HEK293 (cell line): ENCODE results near the gene TEDC2.

ENCODE experiments used
- CTCF ChIA-PET: fragments of 350-600 bp; formaldehyde crosslinking; extraction: SDS; loops from one replicate; lab custom pipeline; 2021; ENCODE audit warnings: antibody characterized with exemption; lab: Yijun Ruan, JAX
- POLR2A ChIA-PET: fragments of 300-600 bp; formaldehyde crosslinking; extraction: SDS; loops from one replicate; lab custom pipeline; 2020; ENCODE audit warnings: antibody characterized with exemption, inconsistent platforms; lab: Yijun Ruan, JAX
- H3K27ac ChIP-seq: fragments of 200-500 bp; sonication (Bioruptor generic); 2 replicates; pipeline ENCODE4 v1.5.1; 2014; ENCODE audit warnings: low read depth, low read length, control low read depth, inconsistent platforms; ENCODE audit errors: extremely low read depth
- H3K36me3 ChIP-seq, 2 experiments: fragments of 200-500 bp in 1 of 2; sonication (Bioruptor generic) in 1 of 2; 1 replicate in 1 of 2; 2 replicates in 1 of 2; pipeline ENCODE4 v1.5.1; 2014 to 2017; ENCODE audit warnings: inconsistent platforms in 2 of 2, low read length in 2 of 2; ENCODE audit not compliant: control insufficient read depth in 2 of 2, insufficient read depth in 1 of 2
- H3K4me1 ChIP-seq: fragments of 200-500 bp; sonication (Bioruptor generic); 2 replicates; pipeline ENCODE4 v1.5.1; 2014; ENCODE audit warnings: mild to moderate bottlenecking, low read length, inconsistent platforms; ENCODE audit not compliant: control insufficient read depth, insufficient read depth
- H3K4me3 ChIP-seq: 2 replicates; pipeline ENCODE4 v1.5.1; 2011; ENCODE audit warnings: low read depth, mild to moderate bottlenecking, control low read depth, low read length, moderate library complexity
- H3K9me3 ChIP-seq: fragments of 200-500 bp; sonication (Bioruptor generic); 2 replicates; pipeline ENCODE4 v1.5.1; 2014; ENCODE audit warnings: low read depth, low read length, inconsistent platforms; ENCODE audit not compliant: control insufficient read depth, insufficient read depth
- EGR2 ChIP-seq: fragments of 450-650 bp; formaldehyde crosslinking; IDR thresholded peaks from 2 replicates; pipeline ENCODE4 v1.5.1; 2016; ENCODE audit warnings: low read depth, missing biosample characterization, missing genetic modification characterization
- HOXC10 ChIP-seq: sonication (generic); formaldehyde crosslinking; IDR thresholded peaks from 2 replicates; pipeline ENCODE4 v1.8.1; 2023; ENCODE audit warnings: mild to moderate bottlenecking, missing genetic modification reagents
- KLF8 ChIP-seq: fragments of 450-650 bp; formaldehyde crosslinking; IDR thresholded peaks from 2 replicates; pipeline ENCODE4 v1.5.1; 2016; ENCODE audit warnings: missing biosample characterization, missing genetic modification characterization
- SCRT1 ChIP-seq: fragments of 450-650 bp; formaldehyde crosslinking; IDR thresholded peaks from 2 replicates; pipeline ENCODE4 v1.5.1; 2016; ENCODE audit warnings: missing biosample characterization, missing genetic modification characterization, borderline replicate concordance
- ZBTB1 ChIP-seq: fragments of 450-650 bp; formaldehyde crosslinking; IDR thresholded peaks from 2 replicates; pipeline ENCODE4 v1.5.1; 2016; ENCODE audit warnings: missing biosample characterization, missing genetic modification characterization
- ZNF10 ChIP-seq: fragments of 450-650 bp; formaldehyde crosslinking; IDR thresholded peaks from 2 replicates; pipeline ENCODE4 v1.5.1; 2017; ENCODE audit warnings: missing biosample characterization, missing genetic modification characterization
- ZNF121 ChIP-seq: fragments of 450-650 bp; formaldehyde crosslinking; IDR thresholded peaks from 2 replicates; pipeline ENCODE4 v1.5.1; 2016; ENCODE audit warnings: missing biosample characterization, missing genetic modification characterization
- ZNF19 ChIP-seq: fragments of 450-650 bp; formaldehyde crosslinking; IDR thresholded peaks from 2 replicates; pipeline ENCODE4; 2016; ENCODE audit warnings: missing biosample characterization, missing genetic modification characterization, low read depth
- ZNF23 ChIP-seq: fragments of 450-650 bp; formaldehyde crosslinking; IDR thresholded peaks from 2 replicates; pipeline ENCODE4 v1.5.1; 2016; ENCODE audit warnings: missing biosample characterization, missing genetic modification characterization, borderline replicate concordance
- ZNF274 ChIP-seq, 2 experiments: fragments of 200-500 bp in 1 of 2; fragments of 450-650 bp in 1 of 2; sonication (Bioruptor generic) in 1 of 2; formaldehyde crosslinking in 1 of 2; IDR thresholded peaks; 2 replicates each; pipeline versions ENCODE4 v1.5.1 to v1.6.1; 2014 to 2016; ENCODE audit warnings: borderline replicate concordance in 1 of 2, inconsistent platforms in 1 of 2, low read length in 1 of 2, missing biosample characterization in 1 of 2, missing genetic modification characterization in 1 of 2
- ZNF335 ChIP-seq: fragments of 450-650 bp; formaldehyde crosslinking; conservative IDR thresholded peaks from 2 replicates; pipeline ENCODE4 v1.5.1; 2016; ENCODE audit warnings: missing biosample characterization, missing genetic modification characterization
- ZNF48 ChIP-seq: fragments of 450-650 bp; formaldehyde crosslinking; IDR thresholded peaks from 2 replicates; pipeline ENCODE4 v1.5.1; 2016; ENCODE audit warnings: missing biosample characterization, missing genetic modification characterization
- ZNF544 ChIP-seq: fragments of 450-650 bp; formaldehyde crosslinking; IDR thresholded peaks from 2 replicates; pipeline ENCODE4 v1.5.0; 2017; ENCODE audit warnings: missing biosample characterization, missing genetic modification characterization
- ZNF600 ChIP-seq: fragments of 450-650 bp; formaldehyde crosslinking; IDR thresholded peaks from 2 replicates; pipeline ENCODE4 v1.5.1; 2016; ENCODE audit warnings: missing biosample characterization, missing genetic modification characterization
- ZNF621 ChIP-seq: fragments of 450-650 bp; formaldehyde crosslinking; IDR thresholded peaks from 2 replicates; pipeline ENCODE4 v1.5.1; 2017; ENCODE audit warnings: missing biosample characterization, missing genetic modification characterization
- ZNF624 ChIP-seq: fragments of 450-650 bp; formaldehyde crosslinking; IDR thresholded peaks from 2 replicates; pipeline ENCODE4 v1.5.1; 2017; ENCODE audit warnings: missing biosample characterization, missing genetic modification characterization
- ZNF701 ChIP-seq: fragments of 450-650 bp; formaldehyde crosslinking; IDR thresholded peaks from 2 replicates; pipeline ENCODE4 v1.5.1; 2016; ENCODE audit warnings: missing biosample characterization, missing genetic modification characterization
- ZNF792 ChIP-seq: fragments of 450-650 bp; formaldehyde crosslinking; IDR thresholded peaks from 2 replicates; pipeline ENCODE4 v1.5.1; 2016; ENCODE audit warnings: missing biosample characterization, missing genetic modification characterization
- TF ChIP-seq, protein P1 (sequence below): fragments of 450-650 bp; formaldehyde crosslinking; IDR thresholded peaks from 2 replicates; pipeline ENCODE4 v1.5.1; 2016; ENCODE audit warnings: missing biosample characterization, missing genetic modification characterization
- TF ChIP-seq, protein P2 (sequence below): IDR thresholded peaks from 2 replicates; pipeline ENCODE4 v1.6.1; 2011; ENCODE audit warnings: mild to moderate bottlenecking, low read depth, low read length, borderline replicate concordance
- TF ChIP-seq, protein P3 (sequence below): fragments of 450-650 bp; formaldehyde crosslinking; IDR thresholded peaks from 2 replicates; pipeline ENCODE4 v1.5.1; 2017; ENCODE audit warnings: missing biosample characterization, missing genetic modification characterization
- TF ChIP-seq, protein P4 (sequence below): fragments of 450-650 bp; formaldehyde crosslinking; IDR thresholded peaks from 2 replicates; pipeline ENCODE4 v1.5.1; 2016; ENCODE audit warnings: missing biosample characterization, missing genetic modification characterization
- TF ChIP-seq, protein P5 (sequence below): fragments of 450-650 bp; formaldehyde crosslinking; IDR thresholded peaks from 2 replicates; pipeline ENCODE4 v1.5.1; 2016; ENCODE audit warnings: missing biosample characterization, missing genetic modification characterization
- TF ChIP-seq, protein P6 (sequence below): fragments of 450-650 bp; formaldehyde crosslinking; IDR thresholded peaks from 2 replicates; pipeline ENCODE4 v1.5.1; 2016; ENCODE audit warnings: missing biosample characterization, missing genetic modification characterization

The TEDC2 gene

DNA sequence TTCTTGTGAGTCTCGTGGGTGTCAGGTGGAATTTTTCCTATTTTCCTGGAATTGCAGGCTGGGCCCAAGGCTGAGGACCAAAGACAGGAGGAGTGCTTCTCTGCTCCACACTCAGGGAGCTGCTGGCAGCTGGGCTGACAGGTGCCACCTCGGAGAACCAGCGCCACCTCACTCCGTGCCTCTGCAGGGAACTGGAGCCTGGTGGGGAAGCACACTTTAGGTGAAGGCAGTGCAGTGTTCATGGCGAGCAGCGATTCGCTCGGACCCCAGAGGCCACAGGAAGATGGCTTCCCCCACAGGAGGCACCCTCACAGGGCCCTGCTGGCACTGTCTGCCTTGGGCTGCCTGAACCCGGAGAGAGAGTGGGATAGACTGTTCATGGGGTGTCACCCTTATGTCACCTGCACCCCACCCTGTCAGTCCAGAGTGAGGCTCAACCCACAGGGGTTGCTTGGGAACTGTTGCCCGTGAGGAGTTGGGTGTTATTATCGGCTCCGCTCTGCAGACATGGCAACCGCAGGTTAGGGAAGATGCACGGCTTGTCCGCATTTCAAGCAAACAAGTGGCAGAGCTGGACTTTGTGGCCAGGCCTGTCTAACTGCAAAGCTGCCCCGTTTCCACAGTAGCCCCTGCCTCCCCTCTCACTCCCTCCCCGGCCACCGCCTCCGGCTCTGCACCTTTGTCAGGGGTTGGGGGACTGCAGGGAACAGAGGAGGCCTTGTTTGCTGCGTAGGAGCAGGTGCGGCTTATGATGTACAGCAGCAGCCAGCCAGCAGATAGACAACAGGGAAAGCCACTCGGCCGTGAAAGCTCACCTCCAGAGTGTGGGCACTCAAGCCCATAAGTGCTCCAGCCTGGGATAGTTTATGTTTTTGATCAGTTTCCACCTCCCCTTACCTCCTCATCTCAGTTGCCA, 30.5 kb downstream of the TEDC2 start:
- Histone ChIP-seq H3K4me1 (no peaks in the 10 kb centered on the region; the same call in 1 of the 2 replicates), H3K4me3 (no peak overlapping the region), H3K9me3 (no peaks in the 10 kb centered on the region), H3K27ac (no peak overlapping the region), H3K36me3 (peaks cover 0 to 8% of the 10 kb centered on the region in 2 experiments; a peak in 2 of 3 replicates)
- POLR2A ChIA-PET = no interaction called here
- no peak for TF ChIP-seq ZNF701 (tag by site-specific recombination)
- peak; percentile 50; the same call in 1 of the 2 replicates for TF ChIP-seq ZNF600
- TF ChIP-seq ZBTB1 (tag by site-specific recombination) = no peak
- TF ChIP-seq EGR2 = peak; percentile 12; the same call in 1 of the 2 replicates
- CTCF ChIA-PET = interaction anchor here (1.5 kb wide), 1 partner anchor 11 kb away, joined by 5 read pairs; no protein-coding TSS in a partner anchor

DNA sequence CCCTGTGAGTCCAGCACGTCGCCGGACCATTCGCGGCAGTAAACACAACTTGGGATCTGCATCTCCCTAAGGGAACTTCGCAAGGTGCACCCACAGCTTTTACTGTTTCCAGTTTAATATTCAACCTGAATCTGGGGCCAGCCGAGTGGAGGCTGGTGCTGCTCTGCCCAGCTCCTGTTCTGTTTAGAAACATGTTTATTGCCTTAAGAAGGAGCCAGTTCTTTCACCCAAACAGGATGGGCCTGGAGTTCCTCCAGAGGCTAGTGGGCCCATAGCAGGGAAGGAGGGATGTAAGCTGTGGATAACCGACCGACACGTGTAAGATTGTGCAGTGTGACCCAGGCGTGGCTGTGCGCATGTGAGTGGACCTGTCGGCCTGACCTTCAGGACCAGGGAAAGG, 32.4 kb downstream of the TEDC2 start:
- Histone ChIP-seq H3K36me3 (peaks cover 0 to 21% of the 10 kb centered on the region in 2 experiments; a peak in 2 of 3 replicates), H3K4me3 (no peak overlapping the region), H3K4me1 (no peaks in the 10 kb centered on the region), H3K9me3 (no peaks in the 10 kb centered on the region), H3K27ac (no peak overlapping the region)
- ChIA-PET CTCF (interaction anchor here (1.2 to 1.5 kb wide), 2 partner anchors 9 kb away, joined by 3 to 5 read pairs; no protein-coding TSS in a partner anchor), POLR2A (interaction anchor here (1.1 kb wide), 1 partner anchor 42 kb away, joined by 3 read pairs; no protein-coding TSS in a partner anchor)
- TF ChIP-seq, protein P1, sequence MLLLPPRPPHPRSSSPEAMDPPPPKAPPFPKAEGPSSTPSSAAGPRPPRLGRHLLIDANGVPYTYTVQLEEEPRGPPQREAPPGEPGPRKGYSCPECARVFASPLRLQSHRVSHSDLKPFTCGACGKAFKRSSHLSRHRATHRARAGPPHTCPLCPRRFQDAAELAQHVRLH (tag by site-specific recombination) = no peak
- TF ChIP-seq ZNF23 = no peak
- TF ChIP-seq ZNF544 = no peak
- TF ChIP-seq ZNF792 (tag by site-specific recombination) = no peak
- TF ChIP-seq, protein P2, sequence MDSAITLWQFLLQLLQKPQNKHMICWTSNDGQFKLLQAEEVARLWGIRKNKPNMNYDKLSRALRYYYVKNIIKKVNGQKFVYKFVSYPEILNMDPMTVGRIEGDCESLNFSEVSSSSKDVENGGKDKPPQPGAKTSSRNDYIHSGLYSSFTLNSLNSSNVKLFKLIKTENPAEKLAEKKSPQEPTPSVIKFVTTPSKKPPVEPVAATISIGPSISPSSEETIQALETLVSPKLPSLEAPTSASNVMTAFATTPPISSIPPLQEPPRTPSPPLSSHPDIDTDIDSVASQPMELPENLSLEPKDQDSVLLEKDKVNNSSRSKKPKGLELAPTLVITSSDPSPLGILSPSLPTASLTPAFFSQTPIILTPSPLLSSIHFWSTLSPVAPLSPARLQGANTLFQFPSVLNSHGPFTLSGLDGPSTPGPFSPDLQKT = no peak
- TF ChIP-seq ZNF621 (tag by site-specific recombination) = no peak
- TF ChIP-seq, protein P3, sequence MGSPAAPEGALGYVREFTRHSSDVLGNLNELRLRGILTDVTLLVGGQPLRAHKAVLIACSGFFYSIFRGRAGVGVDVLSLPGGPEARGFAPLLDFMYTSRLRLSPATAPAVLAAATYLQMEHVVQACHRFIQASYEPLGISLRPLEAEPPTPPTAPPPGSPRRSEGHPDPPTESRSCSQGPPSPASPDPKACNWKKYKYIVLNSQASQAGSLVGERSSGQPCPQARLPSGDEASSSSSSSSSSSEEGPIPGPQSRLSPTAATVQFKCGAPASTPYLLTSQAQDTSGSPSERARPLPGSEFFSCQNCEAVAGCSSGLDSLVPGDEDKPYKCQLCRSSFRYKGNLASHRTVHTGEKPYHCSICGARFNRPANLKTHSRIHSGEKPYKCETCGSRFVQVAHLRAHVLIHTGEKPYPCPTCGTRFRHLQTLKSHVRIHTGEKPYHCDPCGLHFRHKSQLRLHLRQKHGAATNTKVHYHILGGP (tag by site-specific recombination) = no peak
- TF ChIP-seq ZNF48 (tag by site-specific recombination) = no peak
- no peak for TF ChIP-seq ZNF624
- TF ChIP-seq ZNF335 (tag by site-specific recombination) = no peak
- TF ChIP-seq SCRT1 = no peak
- TF ChIP-seq ZNF10 (tag by site-specific recombination) = no peak
- TF ChIP-seq, protein P4, sequence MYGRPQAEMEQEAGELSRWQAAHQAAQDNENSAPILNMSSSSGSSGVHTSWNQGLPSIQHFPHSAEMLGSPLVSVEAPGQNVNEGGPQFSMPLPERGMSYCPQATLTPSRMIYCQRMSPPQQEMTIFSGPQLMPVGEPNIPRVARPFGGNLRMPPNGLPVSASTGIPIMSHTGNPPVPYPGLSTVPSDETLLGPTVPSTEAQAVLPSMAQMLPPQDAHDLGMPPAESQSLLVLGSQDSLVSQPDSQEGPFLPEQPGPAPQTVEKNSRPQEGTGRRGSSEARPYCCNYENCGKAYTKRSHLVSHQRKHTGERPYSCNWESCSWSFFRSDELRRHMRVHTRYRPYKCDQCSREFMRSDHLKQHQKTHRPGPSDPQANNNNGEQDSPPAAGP (tag by site-specific recombination) = no peak
- TF ChIP-seq, protein P5, sequence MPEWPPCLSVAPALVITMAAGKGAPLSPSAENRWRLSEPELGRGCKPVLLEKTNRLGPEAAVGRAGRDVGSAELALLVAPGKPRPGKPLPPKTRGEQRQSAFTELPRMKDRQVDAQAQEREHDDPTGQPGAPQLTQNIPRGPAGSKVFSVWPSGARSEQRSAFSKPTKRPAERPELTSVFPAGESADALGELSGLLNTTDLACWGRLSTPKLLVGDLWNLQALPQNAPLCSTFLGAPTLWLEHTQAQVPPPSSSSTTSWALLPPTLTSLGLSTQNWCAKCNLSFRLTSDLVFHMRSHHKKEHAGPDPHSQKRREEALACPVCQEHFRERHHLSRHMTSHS (tag by site-specific recombination) = no peak
- no peak for TF ChIP-seq ZNF121 (tag by site-specific recombination)
- TF ChIP-seq ZNF19 (tag by site-specific recombination) = no peak
- no peak for TF ChIP-seq ZNF274 (IDR thresholded peaks at IDR 0.05; ENCODE audit: low read length)
- no peak for TF ChIP-seq ZNF274 (tag by site-specific recombination; IDR thresholded peaks at IDR 0.05; ENCODE audit: borderline replicate concordance)
- no peak for TF ChIP-seq HOXC10
- TF ChIP-seq, protein P6, sequence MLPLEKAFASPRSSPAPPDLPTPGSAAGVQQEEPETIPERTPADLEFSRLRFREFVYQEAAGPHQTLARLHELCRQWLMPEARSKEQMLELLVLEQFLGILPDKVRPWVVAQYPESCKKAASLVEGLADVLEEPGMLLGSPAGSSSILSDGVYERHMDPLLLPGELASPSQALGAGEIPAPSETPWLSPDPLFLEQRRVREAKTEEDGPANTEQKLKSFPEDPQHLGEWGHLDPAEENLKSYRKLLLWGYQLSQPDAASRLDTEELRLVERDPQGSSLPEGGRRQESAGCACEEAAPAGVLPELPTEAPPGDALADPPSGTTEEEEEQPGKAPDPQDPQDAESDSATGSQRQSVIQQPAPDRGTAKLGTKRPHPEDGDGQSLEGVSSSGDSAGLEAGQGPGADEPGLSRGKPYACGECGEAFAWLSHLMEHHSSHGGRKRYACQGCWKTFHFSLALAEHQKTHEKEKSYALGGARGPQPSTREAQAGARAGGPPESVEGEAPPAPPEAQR (tag by site-specific recombination) = no peak
- TF ChIP-seq KLF8 (tag by site-specific recombination) = no peak
